H9 (cell line): ENCODE results near the gene GPR171. TPM values are rescaled to one million over a fixed set of nuclear protein-coding genes. Genes with fewer than 3 reads are reported as not detected.

Experiments
- DNase-seq: peaks from one replicate; pipeline ENCODE4 v3.0.0-alpha.2; 2017
- H2AFZ ChIP-seq: one replicate; pipeline ENCODE4 v1.6.1; 2013; ENCODE audit warnings: mild to moderate bottlenecking, low read length, control low read depth, moderate library complexity
- H2AK5ac ChIP-seq: 2 replicates; pipeline ENCODE4 v1.6.1; 2013; ENCODE audit warnings: low read length, control low read depth, mixed read lengths; ENCODE audit not compliant: insufficient read length
- H2BK120ac ChIP-seq: one replicate; pipeline ENCODE4 v1.6.1; 2013; ENCODE audit warnings: low read depth, mild to moderate bottlenecking, low read length, control low read depth, inconsistent platforms; ENCODE audit not compliant: poor library complexity, severe bottlenecking
- H2BK12ac ChIP-seq: 2 replicates; pipeline ENCODE4 v1.6.1; 2013; ENCODE audit warnings: low read length, control low read depth, mixed read lengths, low read depth; ENCODE audit not compliant: insufficient read length
- H2BK15ac ChIP-seq: 2 replicates; pipeline ENCODE4 v1.6.1; 2013; ENCODE audit warnings: low read depth, low read length, control low read depth
- H2BK20ac ChIP-seq: one replicate; pipeline ENCODE4 v1.6.1; 2013; ENCODE audit warnings: low read depth, mild to moderate bottlenecking, low read length, control low read depth, inconsistent platforms; ENCODE audit not compliant: poor library complexity, severe bottlenecking
- H2BK5ac ChIP-seq: 2 replicates; pipeline ENCODE4 v1.6.1; 2013; ENCODE audit warnings: low read length, control low read depth, mixed read lengths; ENCODE audit not compliant: insufficient read length
- H3K14ac ChIP-seq: 2 replicates; pipeline ENCODE4 v1.6.1; 2013; ENCODE audit warnings: low read length, control low read depth; ENCODE audit not compliant: insufficient read depth
- H3K18ac ChIP-seq: 2 replicates; pipeline ENCODE4 v1.6.1; 2013; ENCODE audit warnings: low read depth, mild to moderate bottlenecking, mixed read lengths, low read length, control low read depth; ENCODE audit not compliant: insufficient read length
- H3K23ac ChIP-seq: 2 replicates; pipeline ENCODE4 v1.6.1; 2013; ENCODE audit warnings: low read length, control low read depth, mixed read lengths, low read depth; ENCODE audit not compliant: insufficient read length
- H3K23me2 ChIP-seq: 2 replicates; pipeline ENCODE4 v1.6.1; 2013; ENCODE audit warnings: low read depth, mild to moderate bottlenecking, mixed read lengths, low read length, control low read depth; ENCODE audit not compliant: insufficient read length, poor library complexity, severe bottlenecking
- H3K27ac ChIP-seq: 2 replicates; pipeline ENCODE4 v1.5.1; 2013; ENCODE audit warnings: low read length, control low read depth, mixed read lengths, low read depth; ENCODE audit not compliant: insufficient read length
- H3K27me3 ChIP-seq: 2 replicates; pipeline ENCODE4 v1.6.1; 2013; ENCODE audit warnings: low read length, control low read depth, inconsistent platforms; ENCODE audit not compliant: insufficient read depth
- H3K4ac ChIP-seq: 2 replicates; pipeline ENCODE4 v1.6.1; 2013; ENCODE audit warnings: low read depth, mild to moderate bottlenecking, control low read depth, inconsistent platforms, low read length, moderate library complexity
- H3K4me1 ChIP-seq: 2 replicates; pipeline ENCODE4 v1.6.1; 2013; ENCODE audit warnings: low read length, control low read depth, inconsistent platforms; ENCODE audit not compliant: insufficient read depth
- H3K4me2 ChIP-seq: 2 replicates; pipeline ENCODE4 v1.6.1; 2013; ENCODE audit warnings: low read length, control low read depth, mixed read lengths; ENCODE audit not compliant: insufficient read length, insufficient read depth
- H3K56ac ChIP-seq: 2 replicates; pipeline ENCODE4 v1.6.1; 2013; ENCODE audit warnings: low read depth, mild to moderate bottlenecking, mixed read lengths, low read length, control low read depth; ENCODE audit not compliant: insufficient read length
- H3K79me1 ChIP-seq: 2 replicates; pipeline ENCODE4 v1.6.1; 2013; ENCODE audit warnings: low read depth, mild to moderate bottlenecking, moderate library complexity, low read length, control low read depth, inconsistent platforms; ENCODE audit not compliant: insufficient read depth, poor library complexity, severe bottlenecking
- H3K79me2 ChIP-seq: 2 replicates; pipeline ENCODE4 v1.6.1; 2013; ENCODE audit warnings: low read length, control low read depth, inconsistent platforms; ENCODE audit not compliant: insufficient read depth
- H3K9ac ChIP-seq: 2 replicates; pipeline ENCODE4 v1.6.1; 2013; ENCODE audit warnings: low read length, control low read depth, mixed read lengths; ENCODE audit not compliant: insufficient read length; ENCODE audit errors: extremely low read depth
- H3K9me3 ChIP-seq: one replicate; pipeline ENCODE4 v1.6.1; 2013; ENCODE audit warnings: low read depth, low read length, inconsistent platforms; ENCODE audit not compliant: control insufficient read depth
- H3T11ph ChIP-seq: one replicate; pipeline ENCODE4 v1.6.1; 2013; ENCODE audit warnings: mild to moderate bottlenecking, low read length, control low read depth, inconsistent platforms
- H4K20me1 ChIP-seq: one replicate; pipeline ENCODE4 v1.6.1; 2013; ENCODE audit not compliant: control insufficient read depth, insufficient read length, insufficient read depth
- H4K5ac ChIP-seq: 2 replicates; pipeline ENCODE4 v1.6.1; 2013; ENCODE audit warnings: low read depth, mild to moderate bottlenecking, mixed read lengths, low read length, control low read depth; ENCODE audit not compliant: insufficient read length
- H4K8ac ChIP-seq: replicated peaks from 2 replicates; pipeline ENCODE4 v1.6.1; 2013; ENCODE audit warnings: low read length, control low read depth, mixed read lengths, low read depth; ENCODE audit not compliant: insufficient read length
- H4K91ac ChIP-seq: 2 replicates; pipeline ENCODE4 v1.6.1; 2013; ENCODE audit warnings: low read depth, mild to moderate bottlenecking, moderate library complexity, mixed read lengths, low read length, control low read depth; ENCODE audit not compliant: insufficient read length
- H3K27ac Mint-ChIP-seq, 3 experiments: 2 replicates in 2 of 3; 3 replicates in 1 of 3; pipeline ENCODE4 v1.8.0; 2020 to 2021; ENCODE audit warnings: mixed read lengths in 3 of 3, mild to moderate bottlenecking in 1 of 3, moderate library complexity in 1 of 3
- H3K27me3 Mint-ChIP-seq: 2 replicates; pipeline ENCODE4 v1.8.0; 2021; ENCODE audit warnings: low read depth, mild to moderate bottlenecking, moderate library complexity, mixed read lengths
- H3K36me3 Mint-ChIP-seq, 3 experiments: 2 replicates in 2 of 3; 3 replicates in 1 of 3; pipeline ENCODE4 v1.8.0; 2020 to 2021; ENCODE audit warnings: low read depth in 3 of 3, mixed read lengths in 3 of 3; ENCODE audit not compliant: insufficient read depth in 1 of 3
- H3K4me1 Mint-ChIP-seq, 2 experiments: 2 replicates each; pipeline ENCODE4 v1.8.0; 2020; ENCODE audit warnings: mixed read lengths in 2 of 2
- H3K4me3 Mint-ChIP-seq, 2 experiments: 2 replicates in 1 of 2; 3 replicates in 1 of 2; pipeline ENCODE4 v1.8.0; 2020 to 2021; ENCODE audit warnings: mild to moderate bottlenecking in 2 of 2, mixed read lengths in 2 of 2, moderate library complexity in 1 of 2
- H3K9me3 Mint-ChIP-seq, 2 experiments: 2 replicates in 1 of 2; 3 replicates in 1 of 2; pipeline ENCODE4 v1.8.0; 2020; ENCODE audit warnings: mild to moderate bottlenecking in 2 of 2, mixed read lengths in 2 of 2, moderate library complexity in 1 of 2
- CTCF ChIP-seq: fragments of 200-600 bp; sonication (generic); conservative IDR thresholded peaks from 3 replicates; pipeline ENCODE4 v1.8.0; 2021; ENCODE audit warnings: antibody characterized with exemption, mild to moderate bottlenecking
- WGBS: extraction: QIAGEN DNeasy Blood & Tissue Kit; methylation state at CpG from one replicate; pipeline ENCODE4 v1.1.7; 2013; ENCODE audit warnings: missing lambda C conversion rate, low lambda C conversion rate, mixed read lengths; ENCODE audit not compliant: insufficient read length; ENCODE audit errors: extremely low coverage; 5-methylcytosine and 5-hydroxymethylcytosine counted together
- total RNA-seq: library from RNA; stranded (reverse); gene quantifications from 2 replicates; pipeline ENCODE4 v1.2.1, GENCODE V29; 2021

Gene GPR171
- total RNA-seq, 1 experiment from 2014 or later, result not detected

- Histone ChIP-seq H4K8ac (no peak overlapping the region), H3K14ac (no peak overlapping the region), H3K9me3 (no peaks in the 10 kb centered on the region), H2BK15ac (no peak overlapping the region), H2AFZ (no peak overlapping the region), H3K56ac (no peak overlapping the region), H3K4me1 (no peaks in the 10 kb centered on the region), H4K20me1 (no peaks in the 10 kb centered on the region), H3K79me2 (no peaks in the 10 kb centered on the region), H2BK120ac (no peak overlapping the region), H2BK12ac (no peak overlapping the region), H2BK20ac (no peak overlapping the region), H3K23ac (no peak overlapping the region), H3K4ac (no peak overlapping the region), H4K5ac (no peak overlapping the region), H3K27ac (no peak overlapping the region), H3K9ac (no peak overlapping the region), H2BK5ac (no peak overlapping the region), H3K27me3 (no peaks in the 10 kb centered on the region), H3T11ph (no peak overlapping the region), H3K23me2 (no peaks in the 10 kb centered on the region), H3K79me1 (no peaks in the 10 kb centered on the region), H3K18ac (no peak overlapping the region), H4K91ac (no peak overlapping the region), H3K4me2 (no peak overlapping the region), H2AK5ac (no peak overlapping the region)
- Mint-ChIP-seq H3K4me3 (no peak overlapping the region), H3K27me3 (no peaks in the 10 kb centered on the region), H3K9me3 (no peaks in the 10 kb centered on the region), H3K36me3 (peaks cover 2 to 12% (median 9%) of the 10 kb centered on the region in 3 experiments; a peak in 5 of 7 replicates), H3K4me1 (peaks cover 10% of the 10 kb centered on the region in 2 experiments), H3K27ac (no peak overlapping the region)
- TF ChIP-seq CTCF, result no peak
- no peak for DNase-seq
- WGBS, result no CpG with 5 or more reads among the region's 10 CpGs
Observed at GRCh38 chr3:151159806-151160205, 43.2 kb downstream of the GPR171 start.
